Osteocyte (in vitro differentiated cells): ENCODE measurements around the gene ZNF326. TPM values are rescaled to one million over a fixed set of nuclear protein-coding genes. Genes with fewer than 3 reads are reported as not detected.
"Not testable (repeated sequence)": the region's sequence is repeated elsewhere in the genome, so short reads cannot be mapped to it uniquely, and the experiment has no call there.

Experiments
- DNase-seq: peaks from one replicate; pipeline ENCODE4 v3.0.0; 2021; ENCODE audit warnings: mixed read lengths; ENCODE audit not compliant: unreplicated experiment; ENCODE audit errors: extremely low spot score
- H3K27ac Mint-ChIP-seq: one replicate; pipeline ENCODE4 v1.8.0; 2021; ENCODE audit warnings: mild to moderate bottlenecking, mixed read lengths; ENCODE audit not compliant: unreplicated experiment
- H3K27me3 Mint-ChIP-seq: one replicate; pipeline ENCODE4 v1.8.0; 2021; ENCODE audit warnings: mixed read lengths; ENCODE audit not compliant: unreplicated experiment
- H3K36me3 Mint-ChIP-seq: one replicate; pipeline ENCODE4 v1.8.0; 2021; ENCODE audit warnings: mixed read lengths; ENCODE audit not compliant: unreplicated experiment
- H3K4me1 Mint-ChIP-seq: one replicate; pipeline ENCODE4 v1.8.0; 2021; ENCODE audit warnings: mixed read lengths; ENCODE audit not compliant: unreplicated experiment
- H3K4me3 Mint-ChIP-seq: one replicate; pipeline ENCODE4 v1.8.0; 2021; ENCODE audit warnings: mild to moderate bottlenecking, moderate library complexity, mixed read lengths; ENCODE audit not compliant: unreplicated experiment
- H3K9me3 Mint-ChIP-seq: one replicate; pipeline ENCODE4 v1.8.0; 2021; ENCODE audit warnings: mixed read lengths; ENCODE audit not compliant: unreplicated experiment
- CTCF ChIP-seq: fragments of 200-600 bp; sonication (generic); IDR thresholded peaks from 2 replicates; pipeline ENCODE4 v1.5.0; 2021; ENCODE audit warnings: antibody characterized with exemption, mild to moderate bottlenecking, moderate library complexity
- total RNA-seq: library from RNA; stranded (reverse); gene quantifications from 2 replicates; pipeline ENCODE4 v1.2.1, GENCODE V29; 2021

Gene ZNF326
- total RNA-seq, 1 donor from 2014 or later: 33.4 TPM

- Mint-ChIP-seq H3K27me3 (peaks cover 5% of the 10 kb centered on the region), H3K9me3 (no peaks in the 10 kb centered on the region), H3K36me3 (peaks cover 6% of the 10 kb centered on the region), H3K27ac (peak overlapping the region; percentile 98), H3K4me3 (peak overlapping the region; percentile 99), H3K4me1 (peaks cover 31% of the 10 kb centered on the region)
- DNase-seq: no peak
- TF ChIP-seq CTCF: no peak
Observed at GRCh38 chr1:89994231-89994804, 592 bp upstream of the ZNF326 start.

GRCh38 chr1:89995598-89996449 is 914 bp downstream of the ZNF326 start:
- TF ChIP-seq CTCF: no peak
- Mint-ChIP-seq H3K4me3 (peak overlapping the region; percentile 99), H3K27me3 (peaks cover 4% of the 10 kb centered on the region), H3K27ac (peak overlapping the region; percentile 98), H3K36me3 (peaks cover 18% of the 10 kb centered on the region), H3K9me3 (no peaks in the 10 kb centered on the region), H3K4me1 (peaks cover 33% of the 10 kb centered on the region)
- no peak for DNase-seq

GRCh38 chr1:89996450-89997110 is 1.7 kb downstream of the ZNF326 start:
- Mint-ChIP-seq H3K27ac (peak overlapping the region; percentile 98), H3K4me1 (peaks cover 33% of the 10 kb centered on the region), H3K36me3 (peaks cover 19% of the 10 kb centered on the region), H3K9me3 (no peaks in the 10 kb centered on the region), H3K27me3 (peaks cover 4% of the 10 kb centered on the region), H3K4me3 (peak overlapping the region; percentile 99)
- DNase-seq: no peak
- no peak for TF ChIP-seq CTCF

- DNase-seq, H3K27me3 Mint-ChIP-seq, H3K27ac Mint-ChIP-seq, H3K9me3 Mint-ChIP-seq: not testable (repeated sequence)
- peak overlapping the region; percentile 99 for H3K4me3 Mint-ChIP-seq
- H3K4me1 Mint-ChIP-seq: peaks cover 33% of the 10 kb centered on the region
- H3K36me3 Mint-ChIP-seq: peaks cover 19% of the 10 kb centered on the region
Observed at GRCh38 chr1:89997152-89997551, 2.2 kb downstream of the ZNF326 start.

GRCh38 chr1:89998306-89998705 is 3.4 kb downstream of the ZNF326 start:
- H3K27me3 Mint-ChIP-seq: no peaks in the 10 kb centered on the region
- H3K36me3 Mint-ChIP-seq: peaks cover 19% of the 10 kb centered on the region
- no peaks in the 10 kb centered on the region for H3K9me3 Mint-ChIP-seq
- no peak for DNase-seq
- no peak overlapping the region for H3K4me3 Mint-ChIP-seq
- H3K4me1 Mint-ChIP-seq: peaks cover 33% of the 10 kb centered on the region
- H3K27ac Mint-ChIP-seq: no peak overlapping the region
- no peak for TF ChIP-seq CTCF
